PC-3 (cell line): ENCODE data around the gene GMEB2. TPM values are rescaled to one million over a fixed set of nuclear protein-coding genes. Genes with fewer than 3 reads are reported as not detected.

Source experiments
- ATAC-seq: fragments of 200-7000 bp; cut with Tn5 transposase; 2 replicates; pipeline ENCODE4 v1.9.1; 2020; ENCODE audit warnings: mild to moderate bottlenecking, moderate library complexity
- BruUV-seq: library from RNA; stranded (reverse); fragments of 400-500 nt; replicated peaks from 2 replicates; lab custom pipeline; 2021; lab: Mats Ljungman, UMichigan
- CTCF ChIA-PET: fragments of 300-600 bp; sonication (Branson Sonifier 250); formaldehyde crosslinking; loops from one replicate; lab custom pipeline; 2022; ENCODE audit warnings: antibody characterized with exemption; lab: Charles Lee
- POLR2A ChIA-PET: fragments of 300-600 bp; sonication (Branson Sonifier 250); formaldehyde crosslinking; loops from one replicate; lab custom pipeline; 2022; ENCODE audit warnings: antibody characterized with exemption; ENCODE audit not compliant: unreplicated experiment; lab: Charles Lee
- DNase-seq: peaks from one replicate; pipeline ENCODE4 v3.0.0-alpha.2; 2015
- H2AFZ ChIP-seq: fragments of 300-600 bp; sonication (generic); 2 replicates; pipeline ENCODE4 v1.6.0; 2016; ENCODE audit warnings: antibody characterized with exemption, low read length
- H3F3A ChIP-seq: fragments of 300-600 bp; sonication (generic); one replicate; pipeline ENCODE4 v1.6.0; 2017; ENCODE audit warnings: antibody characterized with exemption, low read length, control low read depth, mild to moderate bottlenecking; ENCODE audit not compliant: unreplicated experiment
- H3K27ac ChIP-seq: fragments of 300-600 bp; sonication (generic); 2 replicates; pipeline ENCODE4 v1.5.1; 2016; ENCODE audit warnings: mild to moderate bottlenecking, low read length
- H3K27me3 ChIP-seq: fragments of 300-600 bp; sonication (generic); 2 replicates; pipeline ENCODE4 v1.6.1; 2016; ENCODE audit warnings: low read length, mixed read lengths
- H3K36me3 ChIP-seq: fragments of 300-600 bp; sonication (generic); 2 replicates; pipeline ENCODE4 v1.6.1; 2016; ENCODE audit warnings: low read depth, mixed run types, low read length, mixed read lengths
- H3K4me1 ChIP-seq: fragments of 300-600 bp; sonication (generic); 2 replicates; pipeline ENCODE4 v1.5.1; 2016; ENCODE audit warnings: low read length; ENCODE audit not compliant: insufficient read depth
- H3K4me2 ChIP-seq: fragments of 300-600 bp; sonication (generic); 2 replicates; pipeline ENCODE4 v1.6.0; 2016; ENCODE audit warnings: low read length
- H3K4me3 ChIP-seq: fragments of 300-600 bp; sonication (generic); 2 replicates; pipeline ENCODE4 v1.5.1; 2016; ENCODE audit warnings: mild to moderate bottlenecking, low read length, mixed read lengths
- H3K79me2 ChIP-seq: fragments of 300-600 bp; sonication (generic); 2 replicates; pipeline ENCODE4 v1.6.1; 2017; ENCODE audit warnings: low read length, mixed read lengths
- H3K9ac ChIP-seq: fragments of 300-600 bp; sonication (generic); 2 replicates; pipeline ENCODE4 v1.6.0; 2016; ENCODE audit warnings: mild to moderate bottlenecking, low read length
- H3K9me2 ChIP-seq: fragments of 300-600 bp; sonication (generic); replicated peaks from 2 replicates; pipeline ENCODE4 v1.6.1; 2016; ENCODE audit warnings: mixed run types, low read length, mixed read lengths
- H3K9me3 ChIP-seq: fragments of 300-600 bp; sonication (generic); 2 replicates; pipeline ENCODE4 v1.6.1; 2016; ENCODE audit warnings: low read length, mixed read lengths
- H4K20me1 ChIP-seq: fragments of 300-600 bp; sonication (generic); 2 replicates; pipeline ENCODE4 v1.6.1; 2016; ENCODE audit warnings: low read length, mixed read lengths
- EZH2 ChIP-seq: fragments of 300-600 bp; sonication (generic); IDR thresholded peaks from one replicate; pipeline ENCODE4 v1.6.1; 2017; ENCODE audit warnings: antibody characterized with exemption, mild to moderate bottlenecking, low read length; ENCODE audit not compliant: unreplicated experiment
- EZH2phosphoT487 ChIP-seq: fragments of 300-600 bp; sonication (generic); IDR thresholded peaks from 2 replicates; pipeline ENCODE4 v1.6.1; 2018; ENCODE audit warnings: mild to moderate bottlenecking, antibody characterized with exemption, low read length, borderline replicate concordance
- intact Hi-C: fragments of 100-400 bp; cut with micrococcal nuclease; formaldehyde crosslinking; loops from 2 replicates; pipeline ENCODE4 v1.9.0; 2023
- total RNA-seq: library from RNA; depleted of rRNA; stranded (reverse); fragments of >200 nt; gene quantifications from 2 replicates; pipeline ENCODE4 v1.2.3, GENCODE V29; 2014
- TF ChIP-seq, protein P1 (sequence below): fragments of 300-600 bp; sonication (generic); conservative IDR thresholded peaks from 2 replicates; pipeline ENCODE4 v1.5.1; 2017; ENCODE audit warnings: antibody characterized with exemption, low read depth, mild to moderate bottlenecking, low read length

Gene GMEB2
- total RNA-seq, 1 experiment from 2014 or later: 13.7 TPM

DNA sequence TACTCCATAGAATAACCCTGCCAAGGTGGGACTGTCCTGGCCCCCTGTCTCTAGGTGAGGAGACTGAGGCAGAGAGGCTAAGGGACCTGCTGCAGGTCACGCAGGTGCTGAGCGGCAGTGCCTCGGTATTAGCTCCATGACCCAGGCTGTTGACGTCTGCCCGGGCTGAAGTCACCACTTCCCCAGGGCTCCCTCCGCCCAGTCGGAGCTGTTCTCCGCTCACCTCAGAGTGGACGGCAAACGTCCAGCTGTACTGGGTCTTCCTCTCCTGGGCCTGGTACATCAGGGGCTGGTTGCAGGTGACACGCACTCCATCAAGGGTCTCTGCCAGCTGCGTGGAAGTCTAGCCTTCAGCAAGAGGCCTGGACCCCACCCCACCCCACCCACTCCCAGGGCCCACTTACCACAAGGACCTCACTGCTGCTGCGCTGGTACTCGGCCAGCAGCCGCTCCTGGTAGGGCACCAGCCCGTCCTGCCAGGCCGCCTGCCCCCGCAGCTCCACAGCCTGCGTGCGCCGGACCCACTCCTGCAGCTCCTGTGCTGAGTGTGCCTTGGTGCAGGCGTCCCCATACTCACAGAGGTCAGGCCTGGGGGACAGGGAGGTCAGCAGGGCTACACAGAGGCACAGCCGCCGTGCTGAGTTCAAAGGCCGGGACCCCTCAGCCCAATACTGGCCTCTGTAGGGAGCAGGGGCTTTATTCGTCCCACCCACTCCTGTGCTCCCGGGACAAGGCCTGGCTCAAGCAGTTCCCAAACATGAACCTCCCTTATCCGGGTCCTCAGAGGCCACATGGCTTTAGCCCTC lies 56.4 kb downstream of the GMEB2 start:
- no peak overlapping the region for H3K4me3 ChIP-seq
- no peaks in the 10 kb centered on the region for H3F3A ChIP-seq
- ChIA-PET POLR2A (no interaction called here), CTCF (no interaction called here)
- H3K9ac ChIP-seq: no peak overlapping the region
- no peak overlapping the region for H3K27ac ChIP-seq
- H3K4me2 ChIP-seq: no peak overlapping the region
- H3K79me2 ChIP-seq: peaks cover 12% of the 10 kb centered on the region
- DNase-seq (no peak), ATAC-seq (no peak)
- no peaks in the 10 kb centered on the region for H3K9me3 ChIP-seq
- peaks cover 16% of the 10 kb centered on the region for H3K4me1 ChIP-seq
- H3K27me3 ChIP-seq: no peaks in the 10 kb centered on the region
- H2AFZ ChIP-seq: no peak overlapping the region
- H3K36me3 ChIP-seq: no peaks in the 10 kb centered on the region
- no peaks in the 10 kb centered on the region for H3K9me2 ChIP-seq
- H4K20me1 ChIP-seq: no peaks in the 10 kb centered on the region
- intact Hi-C loops: no loop called here
- BruUV-seq: no TSS peak
- TF ChIP-seq, protein P1, sequence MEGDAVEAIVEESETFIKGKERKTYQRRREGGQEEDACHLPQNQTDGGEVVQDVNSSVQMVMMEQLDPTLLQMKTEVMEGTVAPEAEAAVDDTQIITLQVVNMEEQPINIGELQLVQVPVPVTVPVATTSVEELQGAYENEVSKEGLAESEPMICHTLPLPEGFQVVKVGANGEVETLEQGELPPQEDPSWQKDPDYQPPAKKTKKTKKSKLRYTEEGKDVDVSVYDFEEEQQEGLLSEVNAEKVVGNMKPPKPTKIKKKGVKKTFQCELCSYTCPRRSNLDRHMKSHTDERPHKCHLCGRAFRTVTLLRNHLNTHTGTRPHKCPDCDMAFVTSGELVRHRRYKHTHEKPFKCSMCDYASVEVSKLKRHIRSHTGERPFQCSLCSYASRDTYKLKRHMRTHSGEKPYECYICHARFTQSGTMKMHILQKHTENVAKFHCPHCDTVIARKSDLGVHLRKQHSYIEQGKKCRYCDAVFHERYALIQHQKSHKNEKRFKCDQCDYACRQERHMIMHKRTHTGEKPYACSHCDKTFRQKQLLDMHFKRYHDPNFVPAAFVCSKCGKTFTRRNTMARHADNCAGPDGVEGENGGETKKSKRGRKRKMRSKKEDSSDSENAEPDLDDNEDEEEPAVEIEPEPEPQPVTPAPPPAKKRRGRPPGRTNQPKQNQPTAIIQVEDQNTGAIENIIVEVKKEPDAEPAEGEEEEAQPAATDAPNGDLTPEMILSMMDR: no peak
- no peak for TF ChIP-seq EZH2phosphoT487
- TF ChIP-seq EZH2: no peak

DNA sequence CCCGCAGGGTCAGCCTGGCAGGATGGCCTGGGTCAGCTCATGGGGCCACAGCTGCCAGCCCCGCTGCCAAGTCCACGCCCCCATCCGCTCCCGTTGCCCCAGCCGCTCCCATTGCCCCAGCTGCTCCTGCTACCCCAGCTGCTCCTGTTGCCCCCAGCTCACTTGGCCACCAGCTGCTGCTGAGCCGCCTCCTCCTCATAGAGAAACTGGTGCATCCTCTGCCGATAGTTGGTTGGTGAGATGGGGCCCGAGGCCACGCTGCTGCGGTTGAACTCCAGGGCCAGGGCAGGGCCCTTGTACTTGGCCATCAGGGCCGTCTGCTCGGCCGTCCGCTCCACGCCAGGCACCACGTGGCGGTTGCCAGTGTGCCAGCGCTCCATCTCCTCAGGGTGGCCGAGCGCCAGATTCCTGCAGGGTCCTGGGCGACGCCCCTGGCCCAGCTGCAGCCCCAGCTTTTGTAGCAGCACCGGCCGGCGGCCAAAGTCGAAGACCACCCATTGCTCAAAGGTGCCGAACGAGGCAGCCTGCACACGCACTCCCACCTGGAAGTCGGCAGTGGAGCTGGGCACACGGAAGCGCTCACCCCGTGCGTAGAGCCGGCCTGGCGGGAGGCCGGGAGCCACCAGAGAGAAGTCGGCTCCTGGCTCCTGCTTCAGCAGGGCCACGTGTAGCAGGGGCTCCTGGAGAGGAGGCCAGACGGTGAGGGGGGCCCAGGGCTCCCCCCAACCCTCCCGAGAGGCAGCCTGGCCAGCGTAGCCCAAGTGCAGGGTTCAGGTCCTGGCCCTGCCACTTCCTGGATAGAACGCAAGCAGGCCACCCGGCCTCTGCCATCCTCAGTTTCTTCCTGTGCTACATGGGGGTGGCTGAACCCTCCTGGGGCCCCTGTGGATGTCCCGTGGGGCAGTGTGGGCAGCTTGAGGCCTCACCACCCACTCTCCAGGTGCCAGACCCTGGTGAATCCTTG lies 57.6 kb downstream of the GMEB2 start:
- Histone ChIP-seq H3K27ac (no peak overlapping the region), H3K9ac (no peak overlapping the region), H3F3A (no peaks in the 10 kb centered on the region), H4K20me1 (no peaks in the 10 kb centered on the region), H3K4me3 (no peak overlapping the region), H2AFZ (no peak overlapping the region), H3K4me1 (peaks cover 7% of the 10 kb centered on the region), H3K9me3 (no peaks in the 10 kb centered on the region), H3K9me2 (no peaks in the 10 kb centered on the region), H3K79me2 (peaks cover 12% of the 10 kb centered on the region), H3K36me3 (no peaks in the 10 kb centered on the region), H3K4me2 (no peak overlapping the region), H3K27me3 (no peaks in the 10 kb centered on the region)
- DNase-seq (no peak), ATAC-seq (no peak)
- TF ChIP-seq EZH2phosphoT487: no peak
- ChIA-PET CTCF (no interaction called here), POLR2A (no interaction called here)
- intact Hi-C loops: no loop called here
- BruUV-seq: no TSS peak

DNA sequence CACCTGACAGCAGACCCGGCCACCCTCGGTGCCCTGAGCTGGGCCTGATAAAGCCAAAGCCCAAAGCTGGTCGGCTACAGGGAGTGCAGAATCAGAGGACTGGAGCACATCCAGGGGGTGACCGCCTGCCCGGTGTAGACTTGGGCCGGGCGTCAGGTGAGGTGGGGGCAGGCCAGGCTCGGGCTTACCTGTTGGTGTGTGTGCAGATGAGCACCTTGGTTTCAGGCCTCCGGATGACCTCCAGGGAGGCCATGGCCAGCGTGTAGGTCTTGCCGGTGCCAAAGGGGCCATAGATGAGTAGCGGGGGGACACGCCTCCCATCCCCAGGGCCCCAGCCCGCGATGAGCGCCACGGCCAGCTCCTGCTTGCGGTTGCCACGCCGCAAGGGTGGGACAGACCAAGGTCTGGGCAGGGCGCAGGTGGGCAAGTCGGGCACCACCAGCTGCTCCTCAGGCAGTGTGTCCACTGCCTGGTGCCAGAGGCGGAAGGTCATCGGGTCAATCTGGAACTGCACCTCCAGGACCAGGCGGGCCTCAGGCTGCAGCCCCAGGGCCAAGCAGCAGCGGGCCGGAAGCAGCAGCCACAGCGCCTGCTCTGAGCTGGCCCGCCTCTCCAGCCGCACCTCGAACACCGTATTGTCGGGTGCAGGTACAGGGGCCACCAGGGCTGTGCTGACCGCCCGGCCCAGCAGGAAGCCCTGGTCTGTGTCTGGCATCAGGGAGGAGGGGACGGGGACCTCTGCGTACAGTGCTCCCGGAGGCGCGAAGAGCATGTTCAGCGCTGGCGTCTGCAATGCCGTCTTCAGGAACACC lies 58.5 kb downstream of the GMEB2 start:
- no peak for DNase-seq
- H4K20me1 ChIP-seq: no peaks in the 10 kb centered on the region
- intact Hi-C loops: no loop called here
- no peak overlapping the region for H2AFZ ChIP-seq
- peaks cover 8% of the 10 kb centered on the region for H3K79me2 ChIP-seq
- no peaks in the 10 kb centered on the region for H3K9me2 ChIP-seq
- no peaks in the 10 kb centered on the region for H3K9me3 ChIP-seq
- TF ChIP-seq EZH2: no peak
- no peak for TF ChIP-seq EZH2phosphoT487
- TF ChIP-seq, protein P1: no peak
- no TSS peak for BruUV-seq
- H3K27ac ChIP-seq: no peak overlapping the region
- no peaks in the 10 kb centered on the region for H3F3A ChIP-seq
- H3K4me3 ChIP-seq: no peak overlapping the region
- no peaks in the 10 kb centered on the region for H3K27me3 ChIP-seq
- H3K36me3 ChIP-seq: no peaks in the 10 kb centered on the region
- POLR2A ChIA-PET: no interaction called here
- H3K4me1 ChIP-seq: peaks cover 5% of the 10 kb centered on the region; the same call in 1 of the 2 replicates
- no peak overlapping the region for H3K4me2 ChIP-seq
- CTCF ChIA-PET: no interaction called here
- H3K9ac ChIP-seq: no peak overlapping the region
- no peak; the same call in 1 of the 2 replicates for ATAC-seq
